OCI-LY1 (cell line): ENCODE measurements around the gene NPFFR1.

ENCODE experiments used
- H2AFZ ChIP-seq: fragments of 200-600 bp; sonication (generic), shearing (Covaris generic); 2 replicates; pipeline ENCODE4 v1.6.0; 2014; ENCODE audit warnings: antibody characterized with exemption, mild to moderate bottlenecking, low read length
- H3F3A ChIP-seq: fragments of 200-600 bp; sonication (generic), shearing (Covaris generic); 2 replicates; pipeline ENCODE4 v1.6.0; 2014; ENCODE audit warnings: mild to moderate bottlenecking, antibody characterized with exemption, low read length, moderate library complexity; ENCODE audit not compliant: insufficient read depth
- H3K27ac ChIP-seq: fragments of 200-600 bp; sonication (generic); 2 replicates; pipeline ENCODE4 v1.5.1; 2014; ENCODE audit warnings: low read length, mixed run types, mild to moderate bottlenecking, low read depth; ENCODE audit not compliant: poor library complexity, severe bottlenecking
- H3K27me3 ChIP-seq: fragments of 200-600 bp; sonication (generic); 2 replicates; pipeline ENCODE4 v1.6.0; 2014; ENCODE audit warnings: antibody characterized with exemption, mild to moderate bottlenecking, low read length, moderate library complexity; ENCODE audit not compliant: insufficient read depth
- H3K36me3 ChIP-seq: fragments of 200-600 bp; sonication (generic); 2 replicates; pipeline ENCODE4 v1.6.1; 2014; ENCODE audit warnings: mild to moderate bottlenecking, antibody characterized with exemption, low read length, moderate library complexity, mixed read lengths; ENCODE audit not compliant: insufficient read depth
- H3K4me1 ChIP-seq: fragments of 200-600 bp; sonication (generic); 2 replicates; pipeline ENCODE4 v1.5.1; 2014; ENCODE audit warnings: mild to moderate bottlenecking, low read length, moderate library complexity; ENCODE audit not compliant: insufficient read depth, severe bottlenecking
- H3K4me2 ChIP-seq: fragments of 200-600 bp; sonication (generic), shearing (Covaris generic); 2 replicates; pipeline ENCODE4 v1.6.1; 2014; ENCODE audit warnings: low read length
- H3K4me3 ChIP-seq: fragments of 200-600 bp; sonication (generic); 2 replicates; pipeline ENCODE4 v1.5.1; 2014; ENCODE audit warnings: low read length, low read depth, mild to moderate bottlenecking, mixed read lengths; ENCODE audit not compliant: poor library complexity, severe bottlenecking
- H3K79me2 ChIP-seq: fragments of 200-600 bp; shearing (Covaris generic); 2 replicates; pipeline ENCODE4 v1.6.1; 2016; ENCODE audit warnings: mixed run types, low read length, mixed read lengths; ENCODE audit not compliant: insufficient read depth
- H3K9ac ChIP-seq: fragments of 200-600 bp; sonication (generic), shearing (Covaris generic); 2 replicates; pipeline ENCODE4 v1.6.1; 2014; ENCODE audit warnings: mild to moderate bottlenecking, low read length, mixed read lengths
- H3K9me2 ChIP-seq: fragments of 200-600 bp; sonication (generic), shearing (Covaris generic); 2 replicates; pipeline ENCODE4 v1.6.1; 2014; ENCODE audit warnings: low read depth, mild to moderate bottlenecking, low read length, mixed read lengths
- H3K9me3 ChIP-seq: fragments of 200-600 bp; shearing (Covaris generic); 2 replicates; pipeline ENCODE4 v1.6.1; 2014; ENCODE audit warnings: low read length, mixed read lengths
- H4K20me1 ChIP-seq: fragments of 200-600 bp; sonication (generic), shearing (Covaris generic); 2 replicates; pipeline ENCODE4 v1.6.0; 2016; ENCODE audit warnings: mild to moderate bottlenecking, low read length; ENCODE audit not compliant: insufficient read depth
- EZH2 ChIP-seq: fragments of 200-600 bp; sonication (generic), shearing (Covaris generic); IDR thresholded peaks from 2 replicates; pipeline ENCODE4 v1.8.0; 2017; ENCODE audit warnings: borderline replicate concordance, mixed run types, mild to moderate bottlenecking, antibody characterized with exemption, low read length, moderate library complexity, mixed read lengths
- TF ChIP-seq, protein P1 (sequence below): fragments of 200-600 bp; sonication (generic), shearing (Covaris generic); IDR thresholded peaks from 2 replicates; pipeline ENCODE4 v1.5.1; 2017; ENCODE audit warnings: mild to moderate bottlenecking, antibody characterized with exemption, low read length, moderate library complexity, mixed read lengths

Gene NPFFR1

DNA sequence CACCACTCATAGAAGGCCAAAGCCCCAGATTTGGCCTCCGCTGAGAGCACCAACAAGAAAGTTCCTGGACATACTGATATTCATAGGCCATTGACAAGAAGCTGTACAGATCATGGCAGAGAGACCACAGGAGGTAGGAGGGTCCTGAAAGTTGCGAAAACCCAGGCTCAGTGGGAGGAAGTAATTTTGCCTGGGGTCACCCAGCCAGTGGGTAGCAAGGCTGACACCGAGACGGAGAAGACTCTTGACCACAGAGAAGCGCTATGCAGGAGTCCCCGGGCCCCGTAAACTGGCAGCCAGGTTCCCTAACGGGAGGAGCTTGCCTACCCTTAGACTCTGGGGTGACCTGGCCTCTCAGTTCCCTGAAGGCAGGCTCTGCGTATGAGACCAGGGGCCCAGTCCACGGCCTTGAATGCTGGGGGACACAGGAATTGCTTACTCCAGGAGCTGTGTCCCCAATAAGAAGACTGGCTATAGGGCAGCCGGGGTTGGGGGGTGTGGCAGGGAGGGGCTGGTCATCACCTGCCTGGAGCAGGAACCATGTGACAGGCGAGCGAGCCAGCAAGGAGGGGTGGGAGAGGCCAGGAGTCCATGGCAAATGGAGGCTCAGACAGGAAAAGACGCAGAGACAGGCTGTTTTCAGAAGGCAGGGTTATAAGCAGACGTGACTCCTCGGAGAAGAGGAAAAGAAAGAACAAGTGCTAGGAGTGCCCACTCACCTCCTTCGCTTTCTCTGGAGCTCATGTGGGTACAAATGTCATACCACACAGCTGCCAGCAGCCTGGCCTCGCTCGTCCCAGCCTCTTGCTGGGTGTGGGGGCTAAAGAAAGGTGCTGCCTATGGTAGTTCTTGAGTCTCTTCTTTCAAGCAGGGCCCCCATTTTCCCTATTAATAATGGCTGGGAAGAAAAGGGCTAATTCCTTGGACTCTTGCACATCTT is 24.6 kb upstream of the NPFFR1 start:
- H2AFZ ChIP-seq, result no peak overlapping the region
- no peak overlapping the region for H3K9ac ChIP-seq
- H3K27ac ChIP-seq, result no peak overlapping the region
- H3K36me3 ChIP-seq, result no peaks in the 10 kb centered on the region
- H3K27me3 ChIP-seq, result peaks cover 4% of the 10 kb centered on the region
- no peaks in the 10 kb centered on the region for H3K9me3 ChIP-seq
- TF ChIP-seq, protein P1, sequence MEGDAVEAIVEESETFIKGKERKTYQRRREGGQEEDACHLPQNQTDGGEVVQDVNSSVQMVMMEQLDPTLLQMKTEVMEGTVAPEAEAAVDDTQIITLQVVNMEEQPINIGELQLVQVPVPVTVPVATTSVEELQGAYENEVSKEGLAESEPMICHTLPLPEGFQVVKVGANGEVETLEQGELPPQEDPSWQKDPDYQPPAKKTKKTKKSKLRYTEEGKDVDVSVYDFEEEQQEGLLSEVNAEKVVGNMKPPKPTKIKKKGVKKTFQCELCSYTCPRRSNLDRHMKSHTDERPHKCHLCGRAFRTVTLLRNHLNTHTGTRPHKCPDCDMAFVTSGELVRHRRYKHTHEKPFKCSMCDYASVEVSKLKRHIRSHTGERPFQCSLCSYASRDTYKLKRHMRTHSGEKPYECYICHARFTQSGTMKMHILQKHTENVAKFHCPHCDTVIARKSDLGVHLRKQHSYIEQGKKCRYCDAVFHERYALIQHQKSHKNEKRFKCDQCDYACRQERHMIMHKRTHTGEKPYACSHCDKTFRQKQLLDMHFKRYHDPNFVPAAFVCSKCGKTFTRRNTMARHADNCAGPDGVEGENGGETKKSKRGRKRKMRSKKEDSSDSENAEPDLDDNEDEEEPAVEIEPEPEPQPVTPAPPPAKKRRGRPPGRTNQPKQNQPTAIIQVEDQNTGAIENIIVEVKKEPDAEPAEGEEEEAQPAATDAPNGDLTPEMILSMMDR, result no peak
- TF ChIP-seq EZH2, result no peak
- no peak overlapping the region for H3K4me3 ChIP-seq
- no peaks in the 10 kb centered on the region for H3K9me2 ChIP-seq
- peaks cover 5% of the 10 kb centered on the region for H3K4me1 ChIP-seq
- H3K79me2 ChIP-seq, result no peaks in the 10 kb centered on the region
- H3K4me2 ChIP-seq, result no peak overlapping the region
- H4K20me1 ChIP-seq, result no peaks in the 10 kb centered on the region
- no peaks in the 10 kb centered on the region for H3F3A ChIP-seq

DNA sequence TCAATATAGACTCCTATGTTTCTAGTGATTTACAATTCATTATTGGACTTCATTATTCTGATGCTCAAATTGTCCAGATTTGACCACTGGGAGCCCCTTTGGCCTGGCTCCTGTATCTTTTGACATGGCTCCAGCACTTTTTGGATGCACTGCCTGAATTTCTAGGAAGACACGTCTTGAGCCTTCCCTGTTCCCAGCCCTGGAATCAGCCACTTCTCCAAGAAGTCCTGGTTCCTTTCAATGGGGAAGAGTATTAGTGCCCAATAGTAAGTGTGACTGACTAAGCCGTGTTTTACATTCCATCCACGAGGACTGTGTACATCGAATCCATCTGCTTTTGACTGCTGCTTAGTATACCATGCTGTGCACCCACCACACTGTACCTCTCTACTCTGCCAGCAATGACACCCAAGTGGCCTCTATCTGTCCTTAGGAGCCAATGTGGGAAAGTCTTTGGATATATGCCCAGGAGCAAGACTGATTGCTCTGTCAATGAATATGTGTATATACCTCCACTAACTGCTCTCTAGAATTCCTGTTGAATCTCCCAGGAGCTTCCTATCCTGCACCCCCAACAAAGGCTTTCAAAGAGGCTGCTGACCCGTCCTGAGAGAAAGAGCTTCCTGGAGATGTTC is 23.2 kb upstream of the NPFFR1 start:
- Histone ChIP-seq H3K9me2 (no peaks in the 10 kb centered on the region), H3K27ac (no peak overlapping the region)

GRCh38 chr10:70306181-70306705 is 22.4 kb upstream of the NPFFR1 start:
- peaks cover 5% of the 10 kb centered on the region for H3K4me1 ChIP-seq
- H3K4me2 ChIP-seq, result no peak overlapping the region
- no peaks in the 10 kb centered on the region for H3K79me2 ChIP-seq
- H3F3A ChIP-seq, result no peaks in the 10 kb centered on the region
- H3K4me3 ChIP-seq, result no peak overlapping the region
- H3K9me2 ChIP-seq, result no peaks in the 10 kb centered on the region
- H2AFZ ChIP-seq, result no peak overlapping the region
- no peak for TF ChIP-seq EZH2
- TF ChIP-seq, protein P1, result no peak
- no peaks in the 10 kb centered on the region for H4K20me1 ChIP-seq
- no peaks in the 10 kb centered on the region for H3K9me3 ChIP-seq
- no peak overlapping the region for H3K9ac ChIP-seq
- no peak overlapping the region for H3K27ac ChIP-seq
- no peaks in the 10 kb centered on the region for H3K36me3 ChIP-seq
- peaks cover 4% of the 10 kb centered on the region; the same call in 1 of the 2 replicates for H3K27me3 ChIP-seq

More for the DNA sequence above, 23.2 kb upstream of the NPFFR1 start:
- Histone ChIP-seq H3K4me2 (no peak overlapping the region), H3K9me3 (no peaks in the 10 kb centered on the region), H3K4me3 (no peak overlapping the region), H3K27me3 (peaks cover 4% of the 10 kb centered on the region; the same call in 1 of the 2 replicates), H4K20me1 (no peaks in the 10 kb centered on the region), H3K4me1 (peaks cover 5% of the 10 kb centered on the region), H3F3A (no peaks in the 10 kb centered on the region), H2AFZ (no peak overlapping the region), H3K9ac (no peak overlapping the region), H3K79me2 (no peaks in the 10 kb centered on the region), H3K36me3 (no peaks in the 10 kb centered on the region)
- no peak for TF ChIP-seq EZH2
- TF ChIP-seq, protein P1, result no peak
